GM23338 (cell line): ENCODE measurements around the gene MRPS26.

Experiments used
- CREB1 ChIP-seq: fragments of 250-450 bp; sonication (Bioruptor Pico); IDR thresholded peaks from 2 replicates; pipeline ENCODE4 v1.5.0; 2020; ENCODE audit warnings: low read depth, mild to moderate bottlenecking, moderate library complexity
- EZH2 ChIP-seq: fragments of 200-600 bp; sonication (generic); IDR thresholded peaks from one replicate; pipeline ENCODE4 v1.8.0; 2017; ENCODE audit warnings: antibody characterized with exemption, mild to moderate bottlenecking, low read depth; ENCODE audit not compliant: unreplicated experiment
- EZH2phosphoT487 ChIP-seq: fragments of 200-600 bp; sonication (generic); IDR thresholded peaks from one replicate; pipeline ENCODE4 v1.8.1; 2018; ENCODE audit warnings: antibody characterized with exemption; ENCODE audit not compliant: unreplicated experiment
- JUNB ChIP-seq: IDR thresholded peaks from one replicate; pipeline ENCODE4 v1.6.1; 2016; ENCODE audit warnings: antibody characterized with exemption; ENCODE audit not compliant: unreplicated experiment
- NANOG ChIP-seq: IDR thresholded peaks from 2 replicates; pipeline ENCODE4 v1.6.1; 2016; ENCODE audit warnings: antibody characterized with exemption, borderline replicate concordance
- POLR2AphosphoS5 ChIP-seq: IDR thresholded peaks from 2 replicates; pipeline ENCODE4 v1.6.1; 2016; ENCODE audit warnings: antibody characterized with exemption, low read depth
- STAT1 ChIP-seq: IDR thresholded peaks from one replicate; pipeline ENCODE4 v1.6.1; 2016; ENCODE audit warnings: antibody characterized with exemption; ENCODE audit not compliant: unreplicated experiment
- ZNF114 ChIP-seq: fragments of 250-450 bp; sonication (Bioruptor Pico); IDR thresholded peaks from 2 replicates; pipeline ENCODE4 v1.5.0; 2020; ENCODE audit warnings: mild to moderate bottlenecking, moderate library complexity
- ZNF331 ChIP-seq: fragments of 250-450 bp; sonication (Bioruptor Pico); IDR thresholded peaks from 2 replicates; pipeline ENCODE4 v1.5.0; 2020; ENCODE audit warnings: low read depth, mild to moderate bottlenecking, moderate library complexity
- TF ChIP-seq, protein P1 (sequence below), 2 experiments: fragments of 200-600 bp in 1 of 2; sonication (generic) in 1 of 2; conservative IDR thresholded peaks; 2 replicates each; pipeline versions ENCODE4 v1.5.1 to v1.6.1; 2016 to 2017; ENCODE audit warnings: antibody characterized with exemption in 2 of 2, low read depth in 2 of 2, mild to moderate bottlenecking in 2 of 2, moderate library complexity in 1 of 2
- TF ChIP-seq, protein P2 (sequence below): fragments of 250-450 bp; sonication (Bioruptor Pico); IDR thresholded peaks from 2 replicates; pipeline ENCODE4 v1.5.0; 2020; ENCODE audit warnings: mild to moderate bottlenecking, moderate library complexity
- TF ChIP-seq, protein P3 (sequence below): IDR thresholded peaks from one replicate; pipeline ENCODE4 v1.6.1; 2018; ENCODE audit warnings: antibody characterized with exemption; ENCODE audit not compliant: unreplicated experiment
- TF ChIP-seq, protein P4 (sequence below): IDR thresholded peaks from 2 replicates; pipeline ENCODE4 v1.6.1; 2016; ENCODE audit warnings: antibody characterized with exemption

DNA sequence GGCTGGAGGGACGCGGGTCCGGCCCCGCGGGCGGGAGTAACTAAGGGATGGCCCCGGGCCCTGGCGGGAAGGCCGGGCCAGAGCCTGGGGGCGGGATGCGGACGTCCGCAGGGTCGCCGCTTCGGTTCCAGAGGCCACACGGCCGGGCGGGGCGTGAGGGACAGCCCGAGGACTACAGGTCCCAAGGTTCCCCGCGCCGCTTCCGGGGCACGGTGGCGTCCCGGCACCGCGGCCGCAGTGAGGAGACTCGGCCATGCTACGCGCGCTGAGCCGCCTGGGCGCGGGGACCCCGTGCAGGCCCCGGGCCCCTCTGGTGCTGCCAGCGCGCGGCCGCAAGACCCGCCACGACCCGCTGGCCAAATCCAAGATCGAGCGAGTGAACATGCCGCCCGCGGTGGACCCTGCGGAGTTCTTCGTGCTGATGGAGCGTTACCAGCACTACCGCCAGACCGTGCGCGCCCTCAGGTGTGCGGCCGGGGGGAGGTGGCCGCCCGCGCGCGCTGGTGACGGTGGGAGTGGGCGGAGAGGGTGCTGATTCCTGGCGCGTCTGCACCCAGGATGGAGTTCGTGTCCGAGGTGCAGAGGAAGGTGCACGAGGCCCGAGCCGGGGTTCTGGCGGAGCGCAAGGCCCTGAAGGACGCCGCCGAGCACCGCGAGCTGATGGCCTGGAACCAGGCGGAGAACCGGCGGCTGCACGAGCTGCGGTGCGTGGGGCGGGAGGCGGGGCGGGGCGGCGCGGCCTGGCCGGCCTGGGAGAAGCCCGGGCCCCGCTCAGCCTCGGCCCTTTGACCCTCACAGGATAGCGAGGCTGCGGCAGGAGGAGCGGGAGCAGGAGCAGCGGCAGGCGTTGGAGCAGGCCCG lies at the start of gene MRPS26:
- TF ChIP-seq CREB1 (CRISPR knock-in tag) = 0 out of 2 replicates have a peak, but pooled peaks have one; percentile 17
- TF ChIP-seq, protein P1, sequence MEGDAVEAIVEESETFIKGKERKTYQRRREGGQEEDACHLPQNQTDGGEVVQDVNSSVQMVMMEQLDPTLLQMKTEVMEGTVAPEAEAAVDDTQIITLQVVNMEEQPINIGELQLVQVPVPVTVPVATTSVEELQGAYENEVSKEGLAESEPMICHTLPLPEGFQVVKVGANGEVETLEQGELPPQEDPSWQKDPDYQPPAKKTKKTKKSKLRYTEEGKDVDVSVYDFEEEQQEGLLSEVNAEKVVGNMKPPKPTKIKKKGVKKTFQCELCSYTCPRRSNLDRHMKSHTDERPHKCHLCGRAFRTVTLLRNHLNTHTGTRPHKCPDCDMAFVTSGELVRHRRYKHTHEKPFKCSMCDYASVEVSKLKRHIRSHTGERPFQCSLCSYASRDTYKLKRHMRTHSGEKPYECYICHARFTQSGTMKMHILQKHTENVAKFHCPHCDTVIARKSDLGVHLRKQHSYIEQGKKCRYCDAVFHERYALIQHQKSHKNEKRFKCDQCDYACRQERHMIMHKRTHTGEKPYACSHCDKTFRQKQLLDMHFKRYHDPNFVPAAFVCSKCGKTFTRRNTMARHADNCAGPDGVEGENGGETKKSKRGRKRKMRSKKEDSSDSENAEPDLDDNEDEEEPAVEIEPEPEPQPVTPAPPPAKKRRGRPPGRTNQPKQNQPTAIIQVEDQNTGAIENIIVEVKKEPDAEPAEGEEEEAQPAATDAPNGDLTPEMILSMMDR (conservative IDR thresholded peaks at IDR 0.05; ENCODE audit: low read depth in 2 of 2) = no peak
- TF ChIP-seq, protein P2, sequence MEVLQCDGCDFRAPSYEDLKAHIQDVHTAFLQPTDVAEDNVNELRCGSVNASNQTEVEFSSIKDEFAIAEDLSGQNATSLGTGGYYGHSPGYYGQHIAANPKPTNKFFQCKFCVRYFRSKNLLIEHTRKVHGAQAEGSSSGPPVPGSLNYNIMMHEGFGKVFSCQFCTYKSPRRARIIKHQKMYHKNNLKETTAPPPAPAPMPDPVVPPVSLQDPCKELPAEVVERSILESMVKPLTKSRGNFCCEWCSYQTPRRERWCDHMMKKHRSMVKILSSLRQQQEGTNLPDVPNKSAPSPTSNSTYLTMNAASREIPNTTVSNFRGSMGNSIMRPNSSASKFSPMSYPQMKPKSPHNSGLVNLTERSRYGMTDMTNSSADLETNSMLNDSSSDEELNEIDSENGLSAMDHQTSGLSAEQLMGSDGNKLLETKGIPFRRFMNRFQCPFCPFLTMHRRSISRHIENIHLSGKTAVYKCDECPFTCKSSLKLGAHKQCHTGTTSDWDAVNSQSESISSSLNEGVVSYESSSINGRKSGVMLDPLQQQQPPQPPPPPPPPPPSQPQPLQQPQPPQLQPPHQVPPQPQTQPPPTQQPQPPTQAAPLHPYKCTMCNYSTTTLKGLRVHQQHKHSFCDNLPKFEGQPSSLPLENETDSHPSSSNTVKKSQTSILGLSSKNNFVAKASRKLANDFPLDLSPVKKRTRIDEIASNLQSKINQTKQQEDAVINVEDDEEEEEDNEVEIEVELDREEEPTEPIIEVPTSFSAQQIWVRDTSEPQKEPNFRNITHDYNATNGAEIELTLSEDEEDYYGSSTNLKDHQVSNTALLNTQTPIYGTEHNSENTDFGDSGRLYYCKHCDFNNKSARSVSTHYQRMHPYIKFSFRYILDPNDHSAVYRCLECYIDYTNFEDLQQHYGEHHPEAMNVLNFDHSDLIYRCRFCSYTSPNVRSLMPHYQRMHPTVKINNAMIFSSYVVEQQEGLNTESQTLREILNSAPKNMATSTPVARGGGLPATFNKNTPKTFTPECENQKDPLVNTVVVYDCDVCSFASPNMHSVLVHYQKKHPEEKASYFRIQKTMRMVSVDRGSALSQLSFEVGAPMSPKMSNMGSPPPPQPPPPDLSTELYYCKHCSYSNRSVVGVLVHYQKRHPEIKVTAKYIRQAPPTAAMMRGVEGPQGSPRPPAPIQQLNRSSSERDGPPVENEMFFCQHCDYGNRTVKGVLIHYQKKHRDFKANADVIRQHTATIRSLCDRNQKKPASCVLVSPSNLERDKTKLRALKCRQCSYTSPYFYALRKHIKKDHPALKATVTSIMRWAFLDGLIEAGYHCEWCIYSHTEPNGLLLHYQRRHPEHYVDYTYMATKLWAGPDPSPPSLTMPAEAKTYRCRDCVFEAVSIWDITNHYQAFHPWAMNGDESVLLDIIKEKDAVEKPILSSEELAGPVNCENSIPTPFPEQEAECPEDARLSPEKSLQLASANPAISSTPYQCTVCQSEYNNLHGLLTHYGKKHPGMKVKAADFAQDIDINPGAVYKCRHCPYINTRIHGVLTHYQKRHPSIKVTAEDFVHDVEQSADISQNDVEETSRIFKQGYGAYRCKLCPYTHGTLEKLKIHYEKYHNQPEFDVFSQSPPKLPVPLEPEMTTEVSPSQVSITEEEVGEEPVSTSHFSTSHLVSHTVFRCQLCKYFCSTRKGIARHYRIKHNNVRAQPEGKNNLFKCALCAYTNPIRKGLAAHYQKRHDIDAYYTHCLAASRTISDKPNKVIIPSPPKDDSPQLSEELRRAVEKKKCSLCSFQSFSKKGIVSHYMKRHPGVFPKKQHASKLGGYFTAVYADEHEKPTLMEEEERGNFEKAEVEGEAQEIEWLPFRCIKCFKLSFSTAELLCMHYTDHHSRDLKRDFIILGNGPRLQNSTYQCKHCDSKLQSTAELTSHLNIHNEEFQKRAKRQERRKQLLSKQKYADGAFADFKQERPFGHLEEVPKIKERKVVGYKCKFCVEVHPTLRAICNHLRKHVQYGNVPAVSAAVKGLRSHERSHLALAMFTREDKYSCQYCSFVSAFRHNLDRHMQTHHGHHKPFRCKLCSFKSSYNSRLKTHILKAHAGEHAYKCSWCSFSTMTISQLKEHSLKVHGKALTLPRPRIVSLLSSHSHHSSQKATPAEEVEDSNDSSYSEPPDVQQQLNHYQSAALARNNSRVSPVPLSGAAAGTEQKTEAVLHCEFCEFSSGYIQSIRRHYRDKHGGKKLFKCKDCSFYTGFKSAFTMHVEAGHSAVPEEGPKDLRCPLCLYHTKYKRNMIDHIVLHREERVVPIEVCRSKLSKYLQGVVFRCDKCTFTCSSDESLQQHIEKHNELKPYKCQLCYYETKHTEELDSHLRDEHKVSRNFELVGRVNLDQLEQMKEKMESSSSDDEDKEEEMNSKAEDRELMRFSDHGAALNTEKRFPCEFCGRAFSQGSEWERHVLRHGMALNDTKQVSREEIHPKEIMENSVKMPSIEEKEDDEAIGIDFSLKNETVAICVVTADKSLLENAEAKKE = no peak
- TF ChIP-seq EZH2 = no peak
- TF ChIP-seq POLR2AphosphoS5 = peak; percentile 75
- no peak for TF ChIP-seq EZH2phosphoT487
- TF ChIP-seq, protein P3, sequence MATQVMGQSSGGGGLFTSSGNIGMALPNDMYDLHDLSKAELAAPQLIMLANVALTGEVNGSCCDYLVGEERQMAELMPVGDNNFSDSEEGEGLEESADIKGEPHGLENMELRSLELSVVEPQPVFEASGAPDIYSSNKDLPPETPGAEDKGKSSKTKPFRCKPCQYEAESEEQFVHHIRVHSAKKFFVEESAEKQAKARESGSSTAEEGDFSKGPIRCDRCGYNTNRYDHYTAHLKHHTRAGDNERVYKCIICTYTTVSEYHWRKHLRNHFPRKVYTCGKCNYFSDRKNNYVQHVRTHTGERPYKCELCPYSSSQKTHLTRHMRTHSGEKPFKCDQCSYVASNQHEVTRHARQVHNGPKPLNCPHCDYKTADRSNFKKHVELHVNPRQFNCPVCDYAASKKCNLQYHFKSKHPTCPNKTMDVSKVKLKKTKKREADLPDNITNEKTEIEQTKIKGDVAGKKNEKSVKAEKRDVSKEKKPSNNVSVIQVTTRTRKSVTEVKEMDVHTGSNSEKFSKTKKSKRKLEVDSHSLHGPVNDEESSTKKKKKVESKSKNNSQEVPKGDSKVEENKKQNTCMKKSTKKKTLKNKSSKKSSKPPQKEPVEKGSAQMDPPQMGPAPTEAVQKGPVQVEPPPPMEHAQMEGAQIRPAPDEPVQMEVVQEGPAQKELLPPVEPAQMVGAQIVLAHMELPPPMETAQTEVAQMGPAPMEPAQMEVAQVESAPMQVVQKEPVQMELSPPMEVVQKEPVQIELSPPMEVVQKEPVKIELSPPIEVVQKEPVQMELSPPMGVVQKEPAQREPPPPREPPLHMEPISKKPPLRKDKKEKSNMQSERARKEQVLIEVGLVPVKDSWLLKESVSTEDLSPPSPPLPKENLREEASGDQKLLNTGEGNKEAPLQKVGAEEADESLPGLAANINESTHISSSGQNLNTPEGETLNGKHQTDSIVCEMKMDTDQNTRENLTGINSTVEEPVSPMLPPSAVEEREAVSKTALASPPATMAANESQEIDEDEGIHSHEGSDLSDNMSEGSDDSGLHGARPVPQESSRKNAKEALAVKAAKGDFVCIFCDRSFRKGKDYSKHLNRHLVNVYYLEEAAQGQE = no peak
- no peak for TF ChIP-seq ZNF331 (CRISPR knock-in tag)
- no peak for TF ChIP-seq NANOG
- no peak for TF ChIP-seq STAT1
- TF ChIP-seq, protein P4, sequence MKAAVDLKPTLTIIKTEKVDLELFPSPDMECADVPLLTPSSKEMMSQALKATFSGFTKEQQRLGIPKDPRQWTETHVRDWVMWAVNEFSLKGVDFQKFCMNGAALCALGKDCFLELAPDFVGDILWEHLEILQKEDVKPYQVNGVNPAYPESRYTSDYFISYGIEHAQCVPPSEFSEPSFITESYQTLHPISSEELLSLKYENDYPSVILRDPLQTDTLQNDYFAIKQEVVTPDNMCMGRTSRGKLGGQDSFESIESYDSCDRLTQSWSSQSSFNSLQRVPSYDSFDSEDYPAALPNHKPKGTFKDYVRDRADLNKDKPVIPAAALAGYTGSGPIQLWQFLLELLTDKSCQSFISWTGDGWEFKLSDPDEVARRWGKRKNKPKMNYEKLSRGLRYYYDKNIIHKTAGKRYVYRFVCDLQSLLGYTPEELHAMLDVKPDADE = peak; percentile 82
- no peak for TF ChIP-seq JUNB
- TF ChIP-seq ZNF114 (CRISPR knock-in tag) = no peak
